OCI-LY1 (cell line): Measurements from ENCODE around the gene GC.

Experiments used
- H2AFZ ChIP-seq: fragments of 200-600 bp; sonication (generic), shearing (Covaris generic); 2 replicates; pipeline ENCODE4 v1.6.0; 2014; ENCODE audit warnings: antibody characterized with exemption, mild to moderate bottlenecking, low read length
- H3F3A ChIP-seq: fragments of 200-600 bp; sonication (generic), shearing (Covaris generic); 2 replicates; pipeline ENCODE4 v1.6.0; 2014; ENCODE audit warnings: mild to moderate bottlenecking, antibody characterized with exemption, low read length, moderate library complexity; ENCODE audit not compliant: insufficient read depth
- H3K27ac ChIP-seq: fragments of 200-600 bp; sonication (generic); 2 replicates; pipeline ENCODE4 v1.5.1; 2014; ENCODE audit warnings: low read length, mixed run types, mild to moderate bottlenecking, low read depth; ENCODE audit not compliant: poor library complexity, severe bottlenecking
- H3K27me3 ChIP-seq: fragments of 200-600 bp; sonication (generic); 2 replicates; pipeline ENCODE4 v1.6.0; 2014; ENCODE audit warnings: antibody characterized with exemption, mild to moderate bottlenecking, low read length, moderate library complexity; ENCODE audit not compliant: insufficient read depth
- H3K36me3 ChIP-seq: fragments of 200-600 bp; sonication (generic); 2 replicates; pipeline ENCODE4 v1.6.1; 2014; ENCODE audit warnings: mild to moderate bottlenecking, antibody characterized with exemption, low read length, moderate library complexity, mixed read lengths; ENCODE audit not compliant: insufficient read depth
- H3K4me1 ChIP-seq: fragments of 200-600 bp; sonication (generic); 2 replicates; pipeline ENCODE4 v1.5.1; 2014; ENCODE audit warnings: mild to moderate bottlenecking, low read length, moderate library complexity; ENCODE audit not compliant: insufficient read depth, severe bottlenecking
- H3K4me2 ChIP-seq: fragments of 200-600 bp; sonication (generic), shearing (Covaris generic); 2 replicates; pipeline ENCODE4 v1.6.1; 2014; ENCODE audit warnings: low read length
- H3K4me3 ChIP-seq: fragments of 200-600 bp; sonication (generic); 2 replicates; pipeline ENCODE4 v1.5.1; 2014; ENCODE audit warnings: low read length, low read depth, mild to moderate bottlenecking, mixed read lengths; ENCODE audit not compliant: poor library complexity, severe bottlenecking
- H3K79me2 ChIP-seq: fragments of 200-600 bp; shearing (Covaris generic); 2 replicates; pipeline ENCODE4 v1.6.1; 2016; ENCODE audit warnings: mixed run types, low read length, mixed read lengths; ENCODE audit not compliant: insufficient read depth
- H3K9ac ChIP-seq: fragments of 200-600 bp; sonication (generic), shearing (Covaris generic); 2 replicates; pipeline ENCODE4 v1.6.1; 2014; ENCODE audit warnings: mild to moderate bottlenecking, low read length, mixed read lengths
- H3K9me2 ChIP-seq: fragments of 200-600 bp; sonication (generic), shearing (Covaris generic); 2 replicates; pipeline ENCODE4 v1.6.1; 2014; ENCODE audit warnings: low read depth, mild to moderate bottlenecking, low read length, mixed read lengths
- H3K9me3 ChIP-seq: fragments of 200-600 bp; shearing (Covaris generic); 2 replicates; pipeline ENCODE4 v1.6.1; 2014; ENCODE audit warnings: low read length, mixed read lengths
- H4K20me1 ChIP-seq: fragments of 200-600 bp; sonication (generic), shearing (Covaris generic); 2 replicates; pipeline ENCODE4 v1.6.0; 2016; ENCODE audit warnings: mild to moderate bottlenecking, low read length; ENCODE audit not compliant: insufficient read depth
- CTCF ChIP-seq: fragments of 200-600 bp; sonication (generic), shearing (Covaris generic); IDR thresholded peaks from 2 replicates; pipeline ENCODE4 v1.5.1; 2017; ENCODE audit warnings: mild to moderate bottlenecking, antibody characterized with exemption, low read length, moderate library complexity, mixed read lengths
- EZH2 ChIP-seq: fragments of 200-600 bp; sonication (generic), shearing (Covaris generic); IDR thresholded peaks from 2 replicates; pipeline ENCODE4 v1.8.0; 2017; ENCODE audit warnings: borderline replicate concordance, mixed run types, mild to moderate bottlenecking, antibody characterized with exemption, low read length, moderate library complexity, mixed read lengths

GC gene

GRCh38 chr4:71713611-71714203 is 70.2 kb downstream of the GC start:
- H3K79me2 ChIP-seq, result no peaks in the 10 kb centered on the region
- H3K9me3 ChIP-seq, result no peaks in the 10 kb centered on the region
- no peaks in the 10 kb centered on the region; the same call in 1 of the 2 replicates for H3F3A ChIP-seq
- H3K27ac ChIP-seq, result no peak overlapping the region
- no peaks in the 10 kb centered on the region for H3K9me2 ChIP-seq
- no peaks in the 10 kb centered on the region for H3K36me3 ChIP-seq
- no peak overlapping the region for H3K9ac ChIP-seq
- no peak for TF ChIP-seq EZH2
- peak; percentile 65; the same call in 1 of the 2 replicates for TF ChIP-seq CTCF
- no peaks in the 10 kb centered on the region for H3K4me1 ChIP-seq
- no peak overlapping the region for H3K4me2 ChIP-seq
- H2AFZ ChIP-seq, result no peak overlapping the region
- no peaks in the 10 kb centered on the region for H4K20me1 ChIP-seq
- H3K4me3 ChIP-seq, result no peak overlapping the region
- H3K27me3 ChIP-seq, result no peaks in the 10 kb centered on the region

GRCh38 chr4:71711985-71712348 is 71.9 kb downstream of the GC start:
- Histone ChIP-seq H3K36me3 (no peaks in the 10 kb centered on the region), H3K4me3 (no peak overlapping the region), H3K9me2 (no peaks in the 10 kb centered on the region), H3K27me3 (no peaks in the 10 kb centered on the region), H3K9me3 (no peaks in the 10 kb centered on the region), H2AFZ (no peak overlapping the region), H3K27ac (no peak overlapping the region), H3K9ac (no peak overlapping the region), H3K4me2 (no peak overlapping the region), H3K4me1 (no peaks in the 10 kb centered on the region), H4K20me1 (no peaks in the 10 kb centered on the region), H3K79me2 (no peaks in the 10 kb centered on the region), H3F3A (no peaks in the 10 kb centered on the region; the same call in 1 of the 2 replicates)
- TF ChIP-seq EZH2 (no peak), CTCF (no peak)

GRCh38 chr4:71711044-71711984 is 72.6 kb downstream of the GC start:
- no peak for TF ChIP-seq CTCF
- Histone ChIP-seq H3K4me2 (no peak overlapping the region), H4K20me1 (no peaks in the 10 kb centered on the region), H3K9me3 (no peaks in the 10 kb centered on the region), H3K79me2 (no peaks in the 10 kb centered on the region), H3K9me2 (no peaks in the 10 kb centered on the region), H3K9ac (no peak overlapping the region), H3F3A (no peaks in the 10 kb centered on the region; the same call in 1 of the 2 replicates), H3K27me3 (no peaks in the 10 kb centered on the region), H3K36me3 (no peaks in the 10 kb centered on the region), H3K4me1 (no peaks in the 10 kb centered on the region), H2AFZ (no peak overlapping the region), H3K27ac (no peak overlapping the region), H3K4me3 (no peak overlapping the region)
